ENCODE data around the gene GPR158.

GRCh38 chr10:25441270-25441669 is 266.5 kb downstream of the GPR158 start:
- TF ChIP-seq, protein P1, sequence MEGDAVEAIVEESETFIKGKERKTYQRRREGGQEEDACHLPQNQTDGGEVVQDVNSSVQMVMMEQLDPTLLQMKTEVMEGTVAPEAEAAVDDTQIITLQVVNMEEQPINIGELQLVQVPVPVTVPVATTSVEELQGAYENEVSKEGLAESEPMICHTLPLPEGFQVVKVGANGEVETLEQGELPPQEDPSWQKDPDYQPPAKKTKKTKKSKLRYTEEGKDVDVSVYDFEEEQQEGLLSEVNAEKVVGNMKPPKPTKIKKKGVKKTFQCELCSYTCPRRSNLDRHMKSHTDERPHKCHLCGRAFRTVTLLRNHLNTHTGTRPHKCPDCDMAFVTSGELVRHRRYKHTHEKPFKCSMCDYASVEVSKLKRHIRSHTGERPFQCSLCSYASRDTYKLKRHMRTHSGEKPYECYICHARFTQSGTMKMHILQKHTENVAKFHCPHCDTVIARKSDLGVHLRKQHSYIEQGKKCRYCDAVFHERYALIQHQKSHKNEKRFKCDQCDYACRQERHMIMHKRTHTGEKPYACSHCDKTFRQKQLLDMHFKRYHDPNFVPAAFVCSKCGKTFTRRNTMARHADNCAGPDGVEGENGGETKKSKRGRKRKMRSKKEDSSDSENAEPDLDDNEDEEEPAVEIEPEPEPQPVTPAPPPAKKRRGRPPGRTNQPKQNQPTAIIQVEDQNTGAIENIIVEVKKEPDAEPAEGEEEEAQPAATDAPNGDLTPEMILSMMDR (IDR thresholded peaks at IDR 0.05): no peak
- no peak for TF ChIP-seq POLR2A (IDR thresholded peaks at IDR 0.05)
